ENCODE results near the gene SRP19.
A peak's percentile ranks its signal among the peaks of the same experiment; 100 is the strongest.

SRP19 gene

GRCh38 chr5:112830378-112830777 is 30.7 kb upstream of the SRP19 start:
- no peak overlapping the region for H3K4me3 ChIP-seq (ENCODE audit: low read depth, low read length)
- no peak for DNase-seq (ENCODE audit: low read depth)
- TF ChIP-seq, protein P1, sequence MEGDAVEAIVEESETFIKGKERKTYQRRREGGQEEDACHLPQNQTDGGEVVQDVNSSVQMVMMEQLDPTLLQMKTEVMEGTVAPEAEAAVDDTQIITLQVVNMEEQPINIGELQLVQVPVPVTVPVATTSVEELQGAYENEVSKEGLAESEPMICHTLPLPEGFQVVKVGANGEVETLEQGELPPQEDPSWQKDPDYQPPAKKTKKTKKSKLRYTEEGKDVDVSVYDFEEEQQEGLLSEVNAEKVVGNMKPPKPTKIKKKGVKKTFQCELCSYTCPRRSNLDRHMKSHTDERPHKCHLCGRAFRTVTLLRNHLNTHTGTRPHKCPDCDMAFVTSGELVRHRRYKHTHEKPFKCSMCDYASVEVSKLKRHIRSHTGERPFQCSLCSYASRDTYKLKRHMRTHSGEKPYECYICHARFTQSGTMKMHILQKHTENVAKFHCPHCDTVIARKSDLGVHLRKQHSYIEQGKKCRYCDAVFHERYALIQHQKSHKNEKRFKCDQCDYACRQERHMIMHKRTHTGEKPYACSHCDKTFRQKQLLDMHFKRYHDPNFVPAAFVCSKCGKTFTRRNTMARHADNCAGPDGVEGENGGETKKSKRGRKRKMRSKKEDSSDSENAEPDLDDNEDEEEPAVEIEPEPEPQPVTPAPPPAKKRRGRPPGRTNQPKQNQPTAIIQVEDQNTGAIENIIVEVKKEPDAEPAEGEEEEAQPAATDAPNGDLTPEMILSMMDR (conservative IDR thresholded peaks at IDR 0.05; ENCODE audit: low read depth, low read length) = no peak

GRCh38 chr5:112833971-112834370 is 27.1 kb upstream of the SRP19 start:
- DNase-seq (ENCODE audit: low read depth) = no peak
- TF ChIP-seq, protein P1 (conservative IDR thresholded peaks at IDR 0.05; ENCODE audit: low read depth, low read length) = no peak
- H3K4me3 ChIP-seq (ENCODE audit: low read depth, low read length) = no peak overlapping the region

DNA sequence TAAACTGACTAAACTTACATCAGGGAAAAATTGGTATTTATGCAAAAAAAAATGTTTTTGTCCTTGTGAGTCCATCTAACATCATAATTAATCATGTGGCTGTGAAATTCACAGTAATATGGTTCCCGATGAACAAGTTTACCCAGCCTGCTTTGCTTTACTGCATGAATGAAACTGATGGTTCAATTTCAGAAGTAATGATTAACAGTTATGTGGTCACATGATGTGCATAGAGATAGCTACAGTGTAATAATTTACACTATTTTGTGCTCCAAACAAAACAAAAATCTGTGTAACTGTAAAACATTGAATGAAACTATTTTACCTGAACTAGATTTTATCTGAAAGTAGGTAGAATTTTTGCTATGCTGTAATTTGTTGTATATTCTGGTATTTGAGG is 16.6 kb upstream of the SRP19 start:
- TF ChIP-seq, protein P1 (conservative IDR thresholded peaks at IDR 0.05; ENCODE audit: low read depth, low read length) = no peak
- DNase-seq (ENCODE audit: low read depth) = no peak
- H3K4me3 ChIP-seq (ENCODE audit: low read depth, low read length) = no peak overlapping the region

- DNase-seq (ENCODE audit: low read depth) = no peak
- no peak overlapping the region for H3K4me3 ChIP-seq (ENCODE audit: low read depth, low read length)
- TF ChIP-seq, protein P1 (conservative IDR thresholded peaks at IDR 0.05; ENCODE audit: low read depth, low read length) = no peak
These were observed 14.5 kb upstream of the SRP19 start for GRCh38 chr5:112846556-112846955.

- TF ChIP-seq, protein P1 (conservative IDR thresholded peaks at IDR 0.05; ENCODE audit: low read depth, low read length) = no peak
- no peak overlapping the region for H3K4me3 ChIP-seq (ENCODE audit: low read depth, low read length)
- DNase-seq (ENCODE audit: low read depth) = no peak
These were observed 13.8 kb upstream of the SRP19 start for GRCh38 chr5:112847306-112847705.

GRCh38 chr5:112848116-112848811 is 12.8 kb upstream of the SRP19 start:
- peak; percentile 91 for DNase-seq (ENCODE audit: low read depth)
- TF ChIP-seq, protein P1 (conservative IDR thresholded peaks at IDR 0.05; ENCODE audit: low read depth, low read length) = peak; percentile 76
- H3K4me3 ChIP-seq (ENCODE audit: low read depth, low read length) = no peak overlapping the region

DNA sequence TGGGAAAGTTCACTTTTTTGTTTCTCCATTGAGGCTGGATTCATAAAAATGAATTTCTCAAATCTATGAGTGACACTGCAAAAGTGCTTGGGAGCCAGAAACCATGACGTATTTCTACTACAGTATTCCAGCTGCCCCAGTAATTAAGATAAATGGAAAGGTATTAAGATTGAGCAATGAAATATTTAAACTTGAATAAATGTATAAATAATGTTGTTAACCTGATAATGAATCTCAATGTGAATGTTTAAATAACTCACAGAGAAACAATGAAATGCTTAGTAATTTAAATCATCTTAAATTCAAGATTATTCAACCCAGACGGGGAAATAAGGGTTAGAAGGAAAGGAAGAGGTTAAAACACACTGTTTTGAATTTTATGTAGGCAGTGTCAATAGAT is 11.2 kb upstream of the SRP19 start:
- no peak overlapping the region for H3K4me3 ChIP-seq (ENCODE audit: low read depth, low read length)
- TF ChIP-seq, protein P1 (conservative IDR thresholded peaks at IDR 0.05; ENCODE audit: low read depth, low read length) = no peak
- no peak for DNase-seq (ENCODE audit: low read depth)

All from choroid plexus epithelial cell (primary cell).